ENCODE measurements around the gene REPS1. TPM values are rescaled to one million over a fixed set of nuclear protein-coding genes. Genes with fewer than 3 reads are reported as not detected.

REPS1 gene
- total RNA-seq, 1 experiment from 2014 or later: 74.4 TPM

GRCh38 chr6:138897031-138897430 lies 91.0 kb downstream of the REPS1 start:
- H3K36me3 Mint-ChIP-seq (ENCODE audit: insufficient read depth in 1 of 3, low read depth in 3 of 3): peaks cover 4 to 29% (median 18%) of the 10 kb centered on the region in 3 experiments; a peak in 5 of 7 replicates
- Histone ChIP-seq H3K23me2 (ENCODE audit: insufficient read length, low read depth, low read length, poor library complexity, severe bottlenecking) (no peaks in the 10 kb centered on the region), H2BK5ac (ENCODE audit: insufficient read length, low read length) (no peak overlapping the region), H3K18ac (ENCODE audit: insufficient read length, low read depth, low read length) (no peak overlapping the region), H2BK15ac (ENCODE audit: low read depth, low read length) (no peak overlapping the region), H2AFZ (ENCODE audit: low read length) (no peak overlapping the region), H3K9me3 (ENCODE audit: control insufficient read depth, low read depth, low read length) (no peaks in the 10 kb centered on the region), H4K91ac (ENCODE audit: insufficient read length, low read depth, low read length) (no peak overlapping the region), H2BK120ac (ENCODE audit: low read depth, low read length, poor library complexity, severe bottlenecking) (no peak overlapping the region), H3K56ac (ENCODE audit: insufficient read length, low read depth, low read length) (no peak overlapping the region), H4K5ac (ENCODE audit: insufficient read length, low read depth, low read length) (no peak overlapping the region), H2BK20ac (ENCODE audit: low read depth, low read length, poor library complexity, severe bottlenecking) (no peak overlapping the region), H3K27me3 (ENCODE audit: insufficient read depth, low read length) (no peaks in the 10 kb centered on the region), H4K8ac (replicated peaks; ENCODE audit: insufficient read length, low read depth, low read length) (no peak overlapping the region), H3K14ac (ENCODE audit: insufficient read depth, low read length) (no peak overlapping the region), H3K4me1 (ENCODE audit: insufficient read depth, low read length) (no peaks in the 10 kb centered on the region), H3K79me1 (ENCODE audit: insufficient read depth, low read depth, low read length, poor library complexity, severe bottlenecking) (no peaks in the 10 kb centered on the region), H3K4ac (ENCODE audit: low read depth, low read length) (no peak overlapping the region), H4K20me1 (ENCODE audit: control insufficient read depth, insufficient read depth, insufficient read length) (no peaks in the 10 kb centered on the region), H2BK12ac (ENCODE audit: insufficient read length, low read depth, low read length) (no peak overlapping the region), H2AK5ac (ENCODE audit: insufficient read length, low read length) (no peak overlapping the region), H3K9ac (ENCODE audit: extremely low read depth, insufficient read length, low read length) (no peak overlapping the region), H3K4me2 (ENCODE audit: insufficient read depth, insufficient read length, low read length) (no peak overlapping the region), H3K27ac (ENCODE audit: insufficient read length, low read depth, low read length) (no peak overlapping the region), H3T11ph (ENCODE audit: low read length) (no peak overlapping the region), H3K79me2 (ENCODE audit: insufficient read depth, low read length) (no peaks in the 10 kb centered on the region), H3K23ac (ENCODE audit: insufficient read length, low read depth, low read length) (no peak overlapping the region)
- no peak for DNase-seq
- H3K27ac Mint-ChIP-seq: no peak overlapping the region
- no peaks in the 10 kb centered on the region for H3K27me3 Mint-ChIP-seq (ENCODE audit: low read depth)
- TF ChIP-seq CTCF (conservative IDR thresholded peaks at IDR 0.05): no peak
- no peaks in the 10 kb centered on the region for H3K9me3 Mint-ChIP-seq
- H3K4me3 Mint-ChIP-seq: no peak overlapping the region
- H3K4me1 Mint-ChIP-seq: peaks cover 2 to 4% of the 10 kb centered on the region in 2 experiments
